ENCODE results near the gene KIF5C.

The KIF5C gene

GRCh38 chr2:148887350-148888002 is 12.4 kb downstream of the KIF5C start:
- Histone ChIP-seq H3K79me2 (ENCODE audit: insufficient read depth, low read length) (no peaks in the 10 kb centered on the region), H3K9me3 (ENCODE audit: insufficient read depth, low read depth, low read length) (peaks cover 4% of the 10 kb centered on the region; the same call in 1 of the 2 replicates), H2AFZ (ENCODE audit: low read length) (no peak overlapping the region), H3K27me3 (ENCODE audit: insufficient read depth, low read length, poor library complexity, severe bottlenecking) (no peaks in the 10 kb centered on the region), H3K4me1 (ENCODE audit: insufficient read depth, low read length, poor library complexity, severe bottlenecking) (no peaks in the 10 kb centered on the region), H4K20me1 (ENCODE audit: insufficient read depth, low read length, poor library complexity, severe bottlenecking) (no peaks in the 10 kb centered on the region), H3K9me2 (replicated peaks; ENCODE audit: low read depth, low read length) (no peaks in the 10 kb centered on the region), H3F3A (ENCODE audit: low read depth) (no peaks in the 10 kb centered on the region), H3K9ac (ENCODE audit: low read depth, low read length, poor library complexity, severe bottlenecking) (no peak overlapping the region), H3K36me3 (ENCODE audit: insufficient read depth, low read length) (no peaks in the 10 kb centered on the region), H3K4me2 (ENCODE audit: low read depth, low read length, poor library complexity, severe bottlenecking) (no peak overlapping the region), H3K4me3 (ENCODE audit: low read length, poor library complexity, severe bottlenecking) (no peak overlapping the region)
- TF ChIP-seq CTCF (conservative IDR thresholded peaks at IDR 0.05; ENCODE audit: low read length): no peak
- no peak for TF ChIP-seq EZH2phosphoT487 (IDR thresholded peaks at IDR 0.05; ENCODE audit: borderline replicate concordance)

DNA sequence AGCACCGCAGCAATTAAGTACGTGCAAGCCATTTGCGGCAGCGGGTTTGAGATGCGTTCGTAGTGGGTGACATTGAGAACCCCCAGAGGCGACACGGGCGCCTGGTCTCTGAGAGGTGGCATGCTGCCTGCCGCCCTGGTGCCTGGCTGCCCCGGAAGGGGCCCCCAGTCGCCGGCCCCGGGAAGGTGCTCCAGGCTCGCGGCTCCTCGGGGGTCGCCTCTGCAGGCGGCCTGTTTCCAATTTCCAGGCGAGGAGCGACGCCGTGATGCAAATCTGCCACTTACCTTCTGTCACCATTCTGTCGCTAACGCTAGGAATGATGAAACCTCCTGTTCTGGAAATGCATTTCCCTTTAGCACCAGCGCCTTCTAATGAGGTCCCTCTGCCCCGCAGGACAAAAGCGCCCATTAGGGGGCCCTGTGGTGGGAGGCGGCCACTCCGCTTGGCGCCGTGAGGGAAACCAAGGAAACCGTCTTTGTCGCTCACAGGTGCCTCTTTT is 13.0 kb downstream of the KIF5C start:
- Histone ChIP-seq H3K79me2 (ENCODE audit: insufficient read depth, low read length) (no peaks in the 10 kb centered on the region), H3K9me3 (ENCODE audit: insufficient read depth, low read depth, low read length) (peaks cover 8% of the 10 kb centered on the region; the same call in 1 of the 2 replicates), H3K4me2 (ENCODE audit: low read depth, low read length, poor library complexity, severe bottlenecking) (no peak overlapping the region), H4K20me1 (ENCODE audit: insufficient read depth, low read length, poor library complexity, severe bottlenecking) (no peaks in the 10 kb centered on the region), H3K4me3 (ENCODE audit: low read length, poor library complexity, severe bottlenecking) (no peak overlapping the region), H3K27me3 (ENCODE audit: insufficient read depth, low read length, poor library complexity, severe bottlenecking) (no peaks in the 10 kb centered on the region), H3F3A (ENCODE audit: low read depth) (no peaks in the 10 kb centered on the region), H2AFZ (ENCODE audit: low read length) (no peak overlapping the region), H3K4me1 (ENCODE audit: insufficient read depth, low read length, poor library complexity, severe bottlenecking) (no peaks in the 10 kb centered on the region), H3K36me3 (ENCODE audit: insufficient read depth, low read length) (no peaks in the 10 kb centered on the region), H3K9me2 (replicated peaks; ENCODE audit: low read depth, low read length) (no peaks in the 10 kb centered on the region), H3K9ac (ENCODE audit: low read depth, low read length, poor library complexity, severe bottlenecking) (no peak overlapping the region)
- TF ChIP-seq CTCF (conservative IDR thresholded peaks at IDR 0.05; ENCODE audit: low read length): no peak
- TF ChIP-seq EZH2phosphoT487 (IDR thresholded peaks at IDR 0.05; ENCODE audit: borderline replicate concordance): no peak

DNA sequence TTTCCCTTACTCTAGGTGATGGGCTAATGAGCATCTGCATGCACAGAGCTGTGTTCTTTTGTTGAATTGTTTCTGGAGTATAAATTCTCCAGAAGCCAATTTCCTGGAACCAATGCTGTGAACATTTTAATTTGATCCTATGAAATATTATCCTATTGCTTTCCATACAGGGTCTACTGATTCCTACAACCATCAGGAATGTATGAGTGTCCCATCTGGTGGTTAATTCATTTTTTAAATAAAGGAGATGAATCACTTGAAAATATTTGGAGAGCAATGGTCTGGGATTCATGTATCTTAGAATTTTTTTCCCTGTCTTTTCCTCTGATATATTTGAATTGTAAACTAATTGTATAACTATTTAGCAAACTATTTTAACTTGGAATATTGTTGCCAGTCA is 14.0 kb downstream of the KIF5C start:
- Histone ChIP-seq H3K9me3 (ENCODE audit: insufficient read depth, low read depth, low read length) (peaks cover 8% of the 10 kb centered on the region; the same call in 1 of the 2 replicates), H3K27me3 (ENCODE audit: insufficient read depth, low read length, poor library complexity, severe bottlenecking) (no peaks in the 10 kb centered on the region), H3K4me2 (ENCODE audit: low read depth, low read length, poor library complexity, severe bottlenecking) (no peak overlapping the region), H3K4me1 (ENCODE audit: insufficient read depth, low read length, poor library complexity, severe bottlenecking) (no peaks in the 10 kb centered on the region), H3K36me3 (ENCODE audit: insufficient read depth, low read length) (no peaks in the 10 kb centered on the region), H3K4me3 (ENCODE audit: low read length, poor library complexity, severe bottlenecking) (no peak overlapping the region), H3F3A (ENCODE audit: low read depth) (no peaks in the 10 kb centered on the region), H3K79me2 (ENCODE audit: insufficient read depth, low read length) (no peaks in the 10 kb centered on the region), H2AFZ (ENCODE audit: low read length) (no peak overlapping the region), H3K9me2 (replicated peaks; ENCODE audit: low read depth, low read length) (no peaks in the 10 kb centered on the region), H3K9ac (ENCODE audit: low read depth, low read length, poor library complexity, severe bottlenecking) (no peak overlapping the region), H4K20me1 (ENCODE audit: insufficient read depth, low read length, poor library complexity, severe bottlenecking) (no peaks in the 10 kb centered on the region)
- TF ChIP-seq CTCF (conservative IDR thresholded peaks at IDR 0.05; ENCODE audit: low read length) (no peak), EZH2phosphoT487 (IDR thresholded peaks at IDR 0.05; ENCODE audit: borderline replicate concordance) (no peak)
